ENCODE results near the gene CKB.

Gene CKB

GRCh38 chr14:103492156-103492925 is 30.3 kb downstream of the CKB start:
- DNase-seq: no peak

- DNase-seq: no peak
Measured at GRCh38 chr14:103491691-103492090, 30.9 kb downstream of the CKB start.

GRCh38 chr14:103489621-103490020 is 33.0 kb downstream of the CKB start:
- no peak for DNase-seq

DNA sequence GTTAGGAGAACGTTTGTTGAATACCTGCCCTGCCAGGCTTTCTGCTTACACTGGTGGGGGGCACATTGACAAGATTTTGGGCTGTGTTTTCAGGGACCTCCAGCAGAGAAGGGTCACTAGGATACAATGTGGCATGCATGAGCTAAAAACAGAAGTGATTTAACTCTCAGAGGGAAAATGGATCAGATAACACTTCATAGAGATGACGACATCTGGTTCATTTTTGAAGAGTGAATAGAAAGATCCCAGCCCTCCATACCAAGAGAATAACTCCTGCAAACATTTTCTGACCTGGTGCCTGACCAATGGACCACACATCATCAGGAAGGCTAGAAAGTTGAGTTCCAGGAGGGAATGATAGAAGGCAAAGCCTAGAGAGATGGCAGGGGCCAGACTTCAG is 33.7 kb downstream of the CKB start:
- DNase-seq: no peak

DNA sequence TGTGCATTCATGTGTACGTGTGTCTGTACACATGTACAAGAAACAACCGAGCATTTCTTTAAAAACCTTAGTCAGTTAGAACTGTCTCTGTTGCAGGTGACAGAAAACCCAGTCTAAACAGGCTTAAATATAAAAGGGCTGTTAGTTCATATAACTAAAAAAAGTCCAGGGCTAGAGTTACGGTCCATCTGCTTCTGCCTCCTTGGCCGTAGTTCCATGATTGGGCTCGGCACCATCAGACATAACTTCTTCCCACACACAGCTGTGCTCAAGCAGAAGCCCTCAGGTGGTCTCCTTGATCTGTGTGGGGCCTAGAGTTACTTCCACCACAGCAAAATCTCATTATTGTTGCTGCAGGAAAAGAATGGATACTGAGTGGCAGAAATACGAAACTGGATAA is 34.6 kb downstream of the CKB start:
- DNase-seq: no peak

DNA sequence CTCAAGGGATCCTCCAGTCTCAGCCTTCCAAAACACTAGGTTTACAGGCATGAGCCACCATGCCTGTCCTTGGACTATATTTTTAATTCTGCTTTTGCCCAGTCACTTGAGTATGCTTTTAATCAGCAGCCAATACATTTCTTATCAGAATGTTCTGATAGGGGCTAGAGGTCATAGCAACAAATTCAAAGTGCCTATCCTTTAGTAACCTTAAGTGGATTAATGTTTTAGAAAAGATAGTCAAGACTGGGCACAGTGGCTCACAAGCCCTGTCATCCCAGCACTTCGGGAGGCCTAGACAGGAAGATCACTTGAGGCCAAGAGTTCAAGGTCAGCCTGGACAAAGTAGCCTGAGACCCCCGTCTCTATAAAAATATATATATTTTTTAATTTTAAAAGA is 37.1 kb downstream of the CKB start:
- DNase-seq: no peak

- no peak for DNase-seq
Measured at GRCh38 chr14:103483600-103483999, 39.0 kb downstream of the CKB start.

- DNase-seq: no peak
Measured at GRCh38 chr14:103480595-103480994, 42.0 kb downstream of the CKB start.

- DNase-seq: no peak
Measured at GRCh38 chr14:103476631-103477030, 46.0 kb downstream of the CKB start.

- no peak for DNase-seq
Measured at GRCh38 chr14:103476065-103476464, 46.6 kb downstream of the CKB start.

DNA sequence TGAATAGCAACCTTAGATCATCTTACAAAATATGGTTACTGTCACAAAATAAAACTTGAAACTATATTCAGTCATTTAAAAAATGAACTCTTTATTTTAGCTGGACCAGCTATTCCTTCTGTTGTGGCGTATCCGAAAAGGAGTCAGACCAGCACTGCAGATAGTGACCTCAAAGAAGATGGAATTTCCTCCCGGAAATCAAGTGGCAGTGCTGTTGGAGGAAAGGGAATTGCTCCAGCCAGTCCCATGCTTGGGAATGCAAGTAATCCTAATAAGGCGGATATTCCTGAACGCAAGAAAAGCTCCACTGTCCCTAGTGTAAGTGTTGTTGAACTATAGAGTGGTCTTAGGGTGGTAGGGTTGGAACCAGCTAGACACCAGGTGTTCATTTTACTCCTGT is 47.7 kb downstream of the CKB start:
- no peak for DNase-seq

- no peak for DNase-seq
Measured at GRCh38 chr14:103472939-103473338, 49.7 kb downstream of the CKB start.

Data from amygdala (tissue), 56 donors.